ENCODE results near the gene NEU4. TPM values are rescaled to one million over a fixed set of nuclear protein-coding genes. Genes with fewer than 3 reads are reported as not detected.

Gene NEU4
- total RNA-seq, 2 donors from 2014 or later, result 1.2 TPM

- no peaks in the 10 kb centered on the region for H3K4me1 ChIP-seq (ENCODE audit: control insufficient read depth, insufficient read depth, low read length)
- H3K27me3 Mint-ChIP-seq (ENCODE audit: insufficient read depth), result no peaks in the 10 kb centered on the region
- 90 to 94% methylated on average over 10 to 18 of the region's 18 CpGs for WGBS, 2 experiments (ENCODE audit: insufficient coverage in 1 of 2, insufficient read length in 1 of 2)
- peaks cover 1% of the 10 kb centered on the region for H3K4me1 Mint-ChIP-seq
- H3K4me3 Mint-ChIP-seq, result no peak overlapping the region
- H3K4me3 ChIP-seq (ENCODE audit: low read length), result no peak overlapping the region
- TF ChIP-seq CTCF (conservative IDR thresholded peaks at IDR 0.05), result no peak
- DNase-seq, result peak; percentile 67
- no peaks in the 10 kb centered on the region for H3K27me3 ChIP-seq (ENCODE audit: control insufficient read depth, insufficient read depth, low read length, poor library complexity, severe bottlenecking)
- H3K9ac ChIP-seq (ENCODE audit: extremely low read depth, low read length, poor library complexity, severe bottlenecking), result no peak overlapping the region
- no peak overlapping the region for H3K27ac ChIP-seq (ENCODE audit: low read depth, low read length)
- H3K36me3 ChIP-seq (ENCODE audit: control insufficient read depth, insufficient read depth, low read length), result peaks cover 20% of the 10 kb centered on the region
- peaks cover 13% of the 10 kb centered on the region for H3K9me3 Mint-ChIP-seq
- H3K27ac Mint-ChIP-seq, result peak overlapping the region; percentile 45
- peaks cover 12% of the 10 kb centered on the region for H3K9me3 ChIP-seq (ENCODE audit: control insufficient read depth, low read length)
- H3K36me3 Mint-ChIP-seq (ENCODE audit: low read depth), result peaks cover 27% of the 10 kb centered on the region
Observed at GRCh38 chr2:241762321-241762932, 46.6 kb upstream of the NEU4 start.

GRCh38 chr2:241762933-241763369 is 46.0 kb upstream of the NEU4 start:
- H3K36me3 Mint-ChIP-seq (ENCODE audit: low read depth), result peaks cover 25% of the 10 kb centered on the region
- no peaks in the 10 kb centered on the region for H3K27me3 Mint-ChIP-seq (ENCODE audit: insufficient read depth)
- H3K27me3 ChIP-seq (ENCODE audit: control insufficient read depth, insufficient read depth, low read length, poor library complexity, severe bottlenecking), result no peaks in the 10 kb centered on the region
- H3K4me3 ChIP-seq (ENCODE audit: low read length), result no peak overlapping the region
- peaks cover 20% of the 10 kb centered on the region for H3K36me3 ChIP-seq (ENCODE audit: control insufficient read depth, insufficient read depth, low read length)
- TF ChIP-seq CTCF (conservative IDR thresholded peaks at IDR 0.05), result no peak
- H3K4me3 Mint-ChIP-seq, result no peak overlapping the region
- H3K4me1 Mint-ChIP-seq, result peaks cover 1% of the 10 kb centered on the region
- no peaks in the 10 kb centered on the region for H3K4me1 ChIP-seq (ENCODE audit: control insufficient read depth, insufficient read depth, low read length)
- H3K9me3 ChIP-seq (ENCODE audit: control insufficient read depth, low read length), result peaks cover 12% of the 10 kb centered on the region
- peak; percentile 35 for DNase-seq
- no peak overlapping the region for H3K9ac ChIP-seq (ENCODE audit: extremely low read depth, low read length, poor library complexity, severe bottlenecking)
- 93 to 96% methylated on average over 8 to 13 of the region's 13 CpGs for WGBS, 2 experiments (ENCODE audit: insufficient coverage in 1 of 2, insufficient read length in 1 of 2)
- peak overlapping the region; percentile 45 for H3K27ac Mint-ChIP-seq
- H3K27ac ChIP-seq (ENCODE audit: low read depth, low read length), result no peak overlapping the region
- peaks cover 13% of the 10 kb centered on the region for H3K9me3 Mint-ChIP-seq

GRCh38 chr2:241763551-241764274 is 45.3 kb upstream of the NEU4 start:
- Histone ChIP-seq H3K27me3 (ENCODE audit: control insufficient read depth, insufficient read depth, low read length, poor library complexity, severe bottlenecking) (no peaks in the 10 kb centered on the region), H3K27ac (ENCODE audit: low read depth, low read length) (no peak overlapping the region), H3K9ac (ENCODE audit: extremely low read depth, low read length, poor library complexity, severe bottlenecking) (no peak overlapping the region), H3K4me1 (ENCODE audit: control insufficient read depth, insufficient read depth, low read length) (no peaks in the 10 kb centered on the region), H3K4me3 (ENCODE audit: low read length) (no peak overlapping the region), H3K9me3 (ENCODE audit: control insufficient read depth, low read length) (peaks cover 12% of the 10 kb centered on the region), H3K36me3 (ENCODE audit: control insufficient read depth, insufficient read depth, low read length) (peaks cover 20% of the 10 kb centered on the region)
- 91 to 93% methylated on average over 15 to 20 of the region's 20 CpGs for WGBS, 2 experiments (ENCODE audit: insufficient coverage in 1 of 2, insufficient read length in 1 of 2)
- H3K4me3 Mint-ChIP-seq, result no peak overlapping the region
- H3K27me3 Mint-ChIP-seq (ENCODE audit: insufficient read depth), result no peaks in the 10 kb centered on the region
- peaks cover 1% of the 10 kb centered on the region for H3K4me1 Mint-ChIP-seq
- H3K36me3 Mint-ChIP-seq (ENCODE audit: low read depth), result peaks cover 24% of the 10 kb centered on the region
- no peak overlapping the region for H3K27ac Mint-ChIP-seq
- DNase-seq, result no peak
- H3K9me3 Mint-ChIP-seq, result peaks cover 13% of the 10 kb centered on the region
- TF ChIP-seq CTCF (conservative IDR thresholded peaks at IDR 0.05), result no peak

Data from endodermal cell (in vitro differentiated cells).